HTERT RPE-1 (cell line): ENCODE data around the gene ZNF286A.
"Not testable (repeated sequence)": the region's sequence is repeated elsewhere in the genome, so short reads cannot be mapped to it uniquely, and the experiment has no call there.

ENCODE experiments used
- in situ Hi-C: fragments of 300-500 bp; cut with MboI; formaldehyde crosslinking; loops from 4 replicates; pipeline ENCODE4 v1.14.3; 2020; ENCODE audit warnings: low sequenced_read_pairs

Gene ZNF286A

GRCh38 chr17:15768865-15769533 is 69.4 kb downstream of the ZNF286A start:
- in situ Hi-C loops: not testable (repeated sequence)
